Activated naive CD8-positive, alpha-beta T cell (primary cell): ENCODE results near the gene GPR141.
"Not testable (repeated sequence)": the region's sequence is repeated elsewhere in the genome, so short reads cannot be mapped to it uniquely, and the experiment has no call there.

Experiments used
- H3K27ac Mint-ChIP-seq: one replicate; pipeline ENCODE4 v1.8.0; 2021; ENCODE audit warnings: mixed read lengths
- H3K27me3 Mint-ChIP-seq: one replicate; pipeline ENCODE4 v1.8.0; 2021; ENCODE audit warnings: mixed read lengths
- H3K36me3 Mint-ChIP-seq: one replicate; pipeline ENCODE4 v1.8.0; 2021; ENCODE audit warnings: mixed read lengths
- H3K4me1 Mint-ChIP-seq: one replicate; pipeline ENCODE4 v1.8.0; 2021; ENCODE audit warnings: low read depth, mixed read lengths
- H3K4me3 Mint-ChIP-seq: one replicate; pipeline ENCODE4 v1.8.0; 2021; ENCODE audit warnings: mild to moderate bottlenecking, mixed read lengths
- H3K9me3 Mint-ChIP-seq: one replicate; pipeline ENCODE4 v1.8.0; 2021; ENCODE audit warnings: low read depth, mixed read lengths

The GPR141 gene

GRCh38 chr7:37671876-37672275 lies 11.7 kb upstream of the GPR141 start:
- no peaks in the 10 kb centered on the region for H3K27me3 Mint-ChIP-seq
- H3K27ac Mint-ChIP-seq: no peak overlapping the region
- H3K4me3 Mint-ChIP-seq: no peak overlapping the region
- no peaks in the 10 kb centered on the region for H3K9me3 Mint-ChIP-seq
- no peaks in the 10 kb centered on the region for H3K4me1 Mint-ChIP-seq
- no peaks in the 10 kb centered on the region for H3K36me3 Mint-ChIP-seq

DNA sequence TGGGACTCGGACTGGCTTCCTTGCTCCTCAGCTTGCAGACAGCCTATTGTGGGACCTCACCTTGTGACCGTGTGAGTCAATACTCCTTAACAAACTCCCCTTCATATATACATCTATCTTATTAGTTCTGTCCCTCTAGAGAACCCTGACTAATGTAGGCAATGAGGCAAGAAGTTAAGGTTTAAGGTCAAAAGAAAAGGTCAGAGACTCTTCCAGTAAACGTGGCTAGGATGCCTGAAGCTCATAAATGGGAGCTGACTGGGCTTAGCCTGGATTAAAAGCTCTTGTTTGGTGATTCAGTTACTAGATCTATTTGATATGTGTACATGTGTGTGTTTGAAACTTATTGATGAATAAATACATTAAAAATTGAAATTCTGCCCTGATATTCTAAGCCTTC lies 10.6 kb upstream of the GPR141 start:
- Mint-ChIP-seq H3K4me1 (no peaks in the 10 kb centered on the region), H3K27me3 (no peaks in the 10 kb centered on the region), H3K36me3 (no peaks in the 10 kb centered on the region), H3K27ac (no peak overlapping the region), H3K9me3 (no peaks in the 10 kb centered on the region), H3K4me3 (no peak overlapping the region)

DNA sequence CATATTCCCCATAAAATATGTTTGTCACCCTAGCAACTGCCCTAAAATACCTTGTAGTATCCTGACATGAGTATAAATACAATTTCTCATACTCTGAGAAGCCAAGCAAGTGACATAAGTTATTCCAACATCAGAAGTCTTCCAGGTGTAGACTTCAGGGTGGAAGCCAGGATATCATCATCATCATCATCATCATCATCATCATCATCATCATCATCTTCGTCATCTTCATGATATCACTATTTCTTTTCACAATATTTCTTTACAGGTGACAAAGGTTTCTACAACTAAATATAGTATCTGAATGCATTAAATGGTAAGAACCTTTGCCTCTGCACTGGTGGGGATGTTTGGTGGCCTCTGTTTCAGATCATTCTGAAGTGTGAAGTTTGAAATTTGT lies 10.0 kb upstream of the GPR141 start:
- Mint-ChIP-seq H3K9me3 (no peaks in the 10 kb centered on the region), H3K36me3 (no peaks in the 10 kb centered on the region), H3K27ac (no peak overlapping the region), H3K27me3 (no peaks in the 10 kb centered on the region), H3K4me3 (no peak overlapping the region), H3K4me1 (no peaks in the 10 kb centered on the region)

- H3K9me3 Mint-ChIP-seq: no peaks in the 10 kb centered on the region
- H3K27me3 Mint-ChIP-seq: peaks cover 1% of the 10 kb centered on the region
- H3K4me3 Mint-ChIP-seq: no peak overlapping the region
- no peak overlapping the region for H3K27ac Mint-ChIP-seq
- no peaks in the 10 kb centered on the region for H3K36me3 Mint-ChIP-seq
- no peaks in the 10 kb centered on the region for H3K4me1 Mint-ChIP-seq
Observed at GRCh38 chr7:37674531-37674930, 9.0 kb upstream of the GPR141 start.

DNA sequence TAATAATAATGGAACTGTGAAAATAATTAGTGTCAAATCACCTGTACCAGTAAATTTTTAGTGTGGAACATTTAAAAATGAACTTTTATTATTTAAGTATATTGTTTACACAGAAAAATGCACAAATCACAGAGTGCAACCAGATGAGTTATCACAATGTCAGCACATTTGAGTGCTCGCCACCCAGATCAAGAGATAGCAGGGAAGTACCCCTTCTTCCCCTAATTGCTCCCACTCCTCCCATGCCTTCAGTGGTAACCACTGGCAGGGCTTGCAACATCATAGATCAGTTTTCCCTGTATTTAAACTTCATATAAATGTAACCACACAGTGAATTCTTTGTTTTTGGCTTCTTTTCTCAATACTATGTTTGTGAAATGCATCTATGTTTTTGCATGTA lies 7.8 kb upstream of the GPR141 start:
- Mint-ChIP-seq H3K9me3 (no peaks in the 10 kb centered on the region), H3K36me3 (no peaks in the 10 kb centered on the region), H3K27ac (no peak overlapping the region), H3K4me1 (no peaks in the 10 kb centered on the region), H3K4me3 (no peak overlapping the region), H3K27me3 (peaks cover 3% of the 10 kb centered on the region)

- Mint-ChIP-seq H3K36me3 (no peaks in the 10 kb centered on the region), H3K27me3 (peaks cover 4% of the 10 kb centered on the region), H3K4me1 (no peaks in the 10 kb centered on the region), H3K9me3 (no peaks in the 10 kb centered on the region), H3K4me3 (no peak overlapping the region), H3K27ac (no peak overlapping the region)
Observed at GRCh38 chr7:37684927-37685326, 1.4 kb downstream of the GPR141 start.

DNA sequence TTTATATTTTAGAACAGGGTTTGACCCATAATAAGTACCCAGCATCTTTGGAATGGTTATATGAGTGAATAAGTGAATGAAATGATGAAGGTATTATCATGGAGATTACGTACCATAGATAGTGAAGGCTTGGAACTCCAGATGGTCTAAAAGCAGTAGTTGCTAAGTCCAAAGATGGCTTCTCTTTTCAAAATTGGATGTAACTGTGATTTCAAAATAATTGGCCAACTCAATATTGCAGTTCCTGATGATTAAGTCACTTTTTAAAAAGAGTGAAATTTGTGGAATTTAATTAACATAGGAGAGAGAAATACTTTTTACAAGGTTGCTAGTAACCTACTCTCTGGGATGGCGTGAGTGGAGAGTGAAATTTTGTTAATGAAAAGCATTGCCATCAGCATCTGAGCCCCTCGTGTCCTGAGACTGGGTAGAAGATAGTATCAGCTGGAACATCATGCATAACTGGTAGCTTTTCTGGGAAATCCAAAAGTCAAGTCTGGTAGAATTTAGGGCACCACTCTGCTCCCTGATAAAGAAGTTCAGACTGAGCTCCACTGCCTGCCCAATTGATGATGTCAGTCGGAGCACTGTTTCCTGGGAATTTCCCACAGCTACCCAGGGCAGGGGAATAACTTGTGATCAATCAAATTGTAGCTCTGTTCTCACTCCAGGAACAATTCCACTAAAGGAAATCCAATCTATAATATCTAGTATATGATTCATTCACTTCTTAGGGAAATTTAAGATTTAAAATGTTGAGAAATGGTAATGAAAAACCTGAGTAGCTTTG lies 3.2 kb downstream of the GPR141 start:
- Mint-ChIP-seq H3K27ac (no peak overlapping the region), H3K36me3 (no peaks in the 10 kb centered on the region), H3K4me1 (no peaks in the 10 kb centered on the region), H3K9me3 (no peaks in the 10 kb centered on the region), H3K4me3 (no peak overlapping the region), H3K27me3 (peaks cover 3% of the 10 kb centered on the region)

DNA sequence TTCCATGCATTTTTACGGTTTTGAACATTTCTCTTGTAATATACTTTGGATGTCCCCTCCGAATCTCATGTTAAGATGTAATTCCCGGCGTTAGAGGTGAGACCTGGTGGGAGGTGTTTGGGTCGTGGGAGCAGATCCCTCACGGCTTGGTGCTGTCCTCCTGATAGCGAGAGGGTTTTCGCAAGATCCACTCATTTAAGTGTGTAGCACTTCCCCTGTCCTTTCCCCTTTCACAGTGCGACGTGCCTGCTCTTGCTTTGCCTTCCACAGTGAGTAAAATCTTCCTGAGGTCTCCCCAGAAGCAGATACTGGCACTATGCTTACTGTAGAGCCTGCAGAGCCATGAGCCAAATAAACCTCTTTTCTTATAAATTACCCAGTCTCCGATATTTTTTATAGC lies 6.6 kb downstream of the GPR141 start:
- Mint-ChIP-seq H3K4me3 (no peak overlapping the region), H3K4me1 (no peaks in the 10 kb centered on the region), H3K9me3 (no peaks in the 10 kb centered on the region), H3K27ac (no peak overlapping the region), H3K27me3 (peaks cover 5% of the 10 kb centered on the region), H3K36me3 (no peaks in the 10 kb centered on the region)

DNA sequence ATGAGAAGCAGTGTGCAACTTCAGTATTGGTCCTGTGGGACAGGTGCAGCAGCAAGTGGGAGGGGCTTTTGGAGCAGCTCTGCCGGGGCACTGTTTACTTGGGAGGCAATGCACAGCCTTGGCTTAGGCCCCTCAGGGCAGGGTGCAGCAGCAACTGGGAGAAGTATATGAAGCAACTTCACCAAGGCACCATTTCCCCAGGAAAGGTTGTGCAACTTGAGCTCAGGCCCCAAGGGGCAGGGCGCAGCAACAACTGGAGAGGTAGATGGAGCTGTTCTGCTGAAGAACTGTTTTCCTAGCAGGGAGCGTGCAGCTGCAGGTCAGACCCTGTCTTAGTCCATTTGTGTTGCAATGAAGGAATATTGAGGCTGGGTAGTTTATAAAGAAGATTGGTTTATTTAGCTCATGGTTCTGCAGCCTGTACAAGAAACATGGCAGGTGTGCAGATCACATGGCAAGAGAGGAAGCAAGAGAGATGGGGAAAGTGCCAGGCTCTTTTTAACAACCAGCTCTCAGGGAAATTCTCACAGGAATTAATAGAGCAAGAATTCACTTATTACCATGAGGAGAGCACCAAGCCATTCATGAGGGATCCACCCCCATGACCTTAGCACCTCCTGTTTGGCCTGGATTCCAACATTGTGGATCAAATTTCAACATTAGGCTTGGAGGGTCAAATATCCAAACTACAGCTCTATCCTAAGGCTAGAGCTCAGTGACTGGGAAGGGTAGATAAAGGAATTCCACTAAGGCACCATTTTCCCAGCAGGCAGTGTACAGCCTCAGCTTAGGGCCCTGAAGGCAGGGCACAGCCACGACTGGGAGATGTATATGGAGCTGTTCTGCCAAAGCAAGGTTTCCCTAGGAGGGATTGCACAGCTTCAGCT lies 10.9 kb downstream of the GPR141 start:
- H3K36me3 Mint-ChIP-seq: no peaks in the 10 kb centered on the region
- no peaks in the 10 kb centered on the region for H3K9me3 Mint-ChIP-seq
- peaks cover 4% of the 10 kb centered on the region for H3K27me3 Mint-ChIP-seq
- H3K27ac Mint-ChIP-seq: no peak overlapping the region
- H3K4me3 Mint-ChIP-seq: no peak overlapping the region
- H3K4me1 Mint-ChIP-seq: no peaks in the 10 kb centered on the region

DNA sequence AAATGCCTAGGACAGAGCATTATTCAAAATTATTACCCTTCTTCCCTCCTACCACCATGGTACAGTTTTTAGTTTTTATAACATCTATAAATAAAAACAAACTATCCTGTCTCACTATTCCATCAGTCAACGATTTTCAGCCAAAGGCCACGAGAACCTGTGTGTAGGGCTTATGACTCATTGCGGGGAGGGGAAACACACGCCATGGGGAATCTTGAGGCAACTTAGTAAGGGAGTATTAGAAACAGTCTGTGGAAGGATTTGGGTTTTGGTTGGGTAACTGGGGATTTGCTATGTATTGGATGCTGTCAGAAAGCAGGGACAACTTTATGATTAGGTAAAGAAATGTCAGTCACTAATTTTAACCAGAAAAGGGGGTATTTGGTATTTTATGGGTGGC lies 14.7 kb downstream of the GPR141 start:
- Mint-ChIP-seq H3K9me3 (no peaks in the 10 kb centered on the region), H3K36me3 (no peaks in the 10 kb centered on the region), H3K4me1 (no peaks in the 10 kb centered on the region), H3K27ac (no peak overlapping the region), H3K4me3 (no peak overlapping the region), H3K27me3 (peaks cover 6% of the 10 kb centered on the region)

DNA sequence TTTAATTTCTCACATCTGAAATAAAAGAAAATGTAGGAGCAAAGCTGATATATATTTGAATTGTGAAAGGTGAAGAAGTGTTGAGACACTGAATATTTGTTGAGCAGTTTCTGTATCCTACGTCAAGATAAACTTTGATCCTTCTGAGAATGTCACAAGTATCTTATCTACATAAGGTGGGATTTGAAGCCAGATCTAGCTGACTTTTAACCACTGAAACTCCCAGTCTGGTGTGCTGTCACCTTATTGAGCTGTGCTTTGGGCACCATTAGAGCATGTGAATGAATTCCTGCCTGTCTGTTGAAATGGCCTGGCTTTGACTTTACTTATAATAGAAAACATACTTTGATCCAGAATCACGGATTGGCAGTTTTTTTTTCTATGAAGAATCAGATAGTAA lies 15.2 kb downstream of the GPR141 start:
- Mint-ChIP-seq H3K27ac (no peak overlapping the region), H3K4me1 (no peaks in the 10 kb centered on the region), H3K36me3 (no peaks in the 10 kb centered on the region), H3K4me3 (no peak overlapping the region), H3K9me3 (no peaks in the 10 kb centered on the region), H3K27me3 (peaks cover 6% of the 10 kb centered on the region)

DNA sequence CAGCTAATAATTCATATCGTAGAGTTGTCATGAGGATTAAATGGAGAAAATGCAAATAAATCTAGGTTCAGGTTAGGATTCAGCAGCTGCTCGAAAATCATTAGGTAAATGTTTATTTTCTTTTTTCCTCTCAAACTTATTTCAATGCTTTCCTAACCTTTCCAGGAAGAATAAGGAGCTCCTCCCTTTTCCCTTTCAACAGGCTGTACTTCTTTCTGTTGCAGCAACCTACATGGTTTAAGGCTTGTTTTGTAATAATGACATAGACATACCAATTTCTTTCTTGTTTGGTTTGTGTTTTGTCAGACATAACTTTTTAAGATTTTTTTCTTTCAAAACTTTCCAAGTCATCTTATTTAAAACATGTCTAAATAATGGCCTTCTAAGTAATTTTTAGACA lies 18.2 kb downstream of the GPR141 start:
- H3K4me3 Mint-ChIP-seq: no peak overlapping the region
- H3K27me3 Mint-ChIP-seq: peaks cover 2% of the 10 kb centered on the region
- H3K4me1 Mint-ChIP-seq: no peaks in the 10 kb centered on the region
- no peaks in the 10 kb centered on the region for H3K36me3 Mint-ChIP-seq
- H3K27ac Mint-ChIP-seq: no peak overlapping the region
- H3K9me3 Mint-ChIP-seq: no peaks in the 10 kb centered on the region

- Mint-ChIP-seq H3K9me3 (no peaks in the 10 kb centered on the region), H3K36me3 (no peaks in the 10 kb centered on the region), H3K4me1 (no peaks in the 10 kb centered on the region), H3K27ac (no peak overlapping the region), H3K27me3 (peaks cover 4% of the 10 kb centered on the region), H3K4me3 (no peak overlapping the region)
Observed at GRCh38 chr7:37703361-37703760, 19.8 kb downstream of the GPR141 start.

- H3K27ac Mint-ChIP-seq, H3K9me3 Mint-ChIP-seq, H3K27me3 Mint-ChIP-seq, H3K4me3 Mint-ChIP-seq, H3K36me3 Mint-ChIP-seq, H3K4me1 Mint-ChIP-seq: not testable (repeated sequence)
Observed at GRCh38 chr7:37704328-37704833, 20.8 kb downstream of the GPR141 start.

- Mint-ChIP-seq H3K9me3 (no peaks in the 10 kb centered on the region), H3K27me3 (peaks cover 4% of the 10 kb centered on the region), H3K4me1 (no peaks in the 10 kb centered on the region), H3K36me3 (no peaks in the 10 kb centered on the region), H3K27ac (no peak overlapping the region), H3K4me3 (no peak overlapping the region)
Observed at GRCh38 chr7:37705976-37706375, 22.4 kb downstream of the GPR141 start.
